GM12874 (cell line): Measurements from ENCODE around the gene CLCNKA.

ENCODE experiments used
- CTCF ChIP-seq: IDR thresholded peaks from 2 replicates; pipeline ENCODE4 v1.5.1; 2011; ENCODE audit warnings: low read depth, mild to moderate bottlenecking, control low read depth, low read length, moderate library complexity; ENCODE audit not compliant: insufficient read depth

CLCNKA gene

GRCh38 chr1:16067127-16067768 is 45.4 kb downstream of the CLCNKA start:
- TF ChIP-seq CTCF = no peak

DNA sequence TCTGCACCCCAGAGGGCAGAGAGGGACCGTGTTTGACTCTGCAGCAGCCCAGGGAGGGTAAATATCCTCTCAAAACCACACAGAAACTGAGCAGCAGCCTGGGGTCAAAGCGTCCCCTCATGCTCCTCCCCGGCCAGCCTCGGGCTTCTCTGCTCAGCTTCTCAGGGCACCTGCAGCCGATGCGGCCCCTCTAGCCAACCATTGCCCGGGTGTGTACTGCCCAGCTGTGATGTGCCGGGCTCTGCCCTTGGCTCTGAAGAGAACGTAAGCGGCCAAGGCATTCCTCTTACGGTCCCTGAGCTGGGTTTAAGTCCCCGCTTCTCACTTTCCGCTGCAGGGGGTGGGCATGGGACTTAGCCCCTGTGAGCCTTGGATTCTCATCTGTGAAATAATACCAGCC is 46.1 kb downstream of the CLCNKA start:
- no peak for TF ChIP-seq CTCF

GRCh38 chr1:16068356-16069270 is 46.8 kb downstream of the CLCNKA start:
- TF ChIP-seq CTCF = no peak

- TF ChIP-seq CTCF = no peak
Measured at GRCh38 chr1:16070640-16071355, 49.0 kb downstream of the CLCNKA start.

- TF ChIP-seq CTCF = no peak
Measured at GRCh38 chr1:16071614-16072013, 49.8 kb downstream of the CLCNKA start.

GRCh38 chr1:16072095-16072494 is 50.3 kb downstream of the CLCNKA start:
- no peak for TF ChIP-seq CTCF
